ENCODE measurements around the gene RNU11. TPM values are rescaled to one million over a fixed set of nuclear protein-coding genes. Genes with fewer than 3 reads are reported as not detected.
A peak's percentile ranks its signal among the peaks of the same experiment; 100 is the strongest.
"Not testable (repeated sequence)": the region's sequence is repeated elsewhere in the genome, so short reads cannot be mapped to it uniquely, and the experiment has no call there.

Gene RNU11
- total RNA-seq, 6 donors from 2014 or later: not detected

DNA sequence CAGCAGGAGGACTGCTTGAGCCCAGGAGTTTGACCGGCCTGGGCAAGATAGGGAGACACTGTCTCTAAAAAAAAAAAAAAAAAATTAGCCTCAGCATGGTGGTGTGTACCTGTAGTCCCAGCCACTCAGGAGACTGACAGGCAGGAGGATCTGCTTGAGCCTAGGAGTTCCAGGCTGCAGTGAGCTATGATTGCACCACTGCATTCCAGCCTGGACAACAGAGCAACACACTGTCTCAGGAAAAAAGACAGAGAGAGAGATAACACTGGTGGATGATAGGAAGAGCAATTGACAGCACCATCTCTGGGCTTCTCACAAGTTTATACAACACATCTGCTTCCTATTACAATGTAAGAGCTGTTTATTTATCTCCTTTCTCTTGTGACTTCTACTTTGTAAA, 2.4 kb upstream of the RNU11 start:
- no peak overlapping the region for H3K27ac ChIP-seq
- no peak for TF ChIP-seq POLR2AphosphoS5 (IDR thresholded peaks at IDR 0.05)
- no peak for TF ChIP-seq EP300 (IDR thresholded peaks at IDR 0.05)
- no peak for TF ChIP-seq CTCF (IDR thresholded peaks at IDR 0.05)
- no peak for TF ChIP-seq POLR2A (IDR thresholded peaks at IDR 0.05)
- H3K36me3 ChIP-seq: no peaks in the 10 kb centered on the region
- H3K27me3 ChIP-seq: no peaks in the 10 kb centered on the region
- H3K4me3 ChIP-seq: no peak overlapping the region
- WGBS, 2 donors: 94 to 100% methylated on average over 1 of the region's 1 CpG
- peaks cover 27 to 46% (median 32%) of the 10 kb centered on the region in 4 donors for H3K4me1 ChIP-seq
- no peaks in the 10 kb centered on the region for H3K9me3 ChIP-seq
- DNase-seq (no peak), ATAC-seq (ENCODE audit: low FRiP score in 2 of 2) (no peak)

DNA sequence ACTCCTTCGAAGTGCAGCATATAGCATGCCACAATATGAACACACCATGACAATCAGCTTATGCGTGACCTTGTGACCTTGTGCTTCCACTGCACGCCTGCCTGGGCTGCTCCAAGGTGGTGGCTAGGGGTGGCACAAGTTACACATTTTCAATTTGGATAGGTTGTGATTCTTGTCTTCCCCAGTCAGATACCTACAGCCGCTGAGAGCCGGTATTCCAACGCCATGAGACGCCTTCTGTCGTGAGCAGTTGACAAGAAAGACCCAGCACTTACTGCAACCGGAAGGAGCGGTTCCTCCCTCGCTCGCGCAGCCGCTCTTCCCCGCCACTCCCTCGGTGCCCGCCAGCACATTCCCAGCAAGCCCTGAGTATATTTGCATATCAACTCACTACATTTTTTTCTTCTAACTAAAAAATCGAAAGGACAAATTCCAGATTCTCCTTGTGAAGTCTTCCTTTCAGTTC, 359 bp upstream of the RNU11 start:
- DNase-seq (peak; percentile 90 to 95), ATAC-seq (ENCODE audit: low FRiP score in 2 of 2) (peak; percentile 95 to 96)
- WGBS, 2 donors: 1 to 2% methylated on average over 17 to 18 of the region's 18 CpGs
- no peaks in the 10 kb centered on the region for H3K36me3 ChIP-seq
- peak overlapping the region; percentile 88 to 95 (median 90) for H3K27ac ChIP-seq
- H3K4me1 ChIP-seq: peaks cover 17 to 33% (median 22%) of the 10 kb centered on the region in 4 donors
- H3K27me3 ChIP-seq: no peaks in the 10 kb centered on the region
- TF ChIP-seq POLR2A (IDR thresholded peaks at IDR 0.05) (no peak), EP300 (IDR thresholded peaks at IDR 0.05) (no peak)
- no peaks in the 10 kb centered on the region for H3K9me3 ChIP-seq
- H3K4me3 ChIP-seq: peak overlapping the region; percentile 22 to 52 (median 40)

GRCh38 chr1:28653063-28653462, 4.7 kb downstream of the RNU11 start:
- not testable (repeated sequence) for DNase-seq; H3K27ac ChIP-seq; H3K27me3 ChIP-seq; ATAC-seq (ENCODE audit: low FRiP score in 2 of 2); H3K9me3 ChIP-seq; H3K36me3 ChIP-seq; H3K4me3 ChIP-seq
- peaks cover 4 to 12% (median 6%) of the 10 kb centered on the region in 4 donors for H3K4me1 ChIP-seq
- 79 to 82% methylated on average over 13 of the region's 13 CpGs for WGBS, 2 donors

DNA sequence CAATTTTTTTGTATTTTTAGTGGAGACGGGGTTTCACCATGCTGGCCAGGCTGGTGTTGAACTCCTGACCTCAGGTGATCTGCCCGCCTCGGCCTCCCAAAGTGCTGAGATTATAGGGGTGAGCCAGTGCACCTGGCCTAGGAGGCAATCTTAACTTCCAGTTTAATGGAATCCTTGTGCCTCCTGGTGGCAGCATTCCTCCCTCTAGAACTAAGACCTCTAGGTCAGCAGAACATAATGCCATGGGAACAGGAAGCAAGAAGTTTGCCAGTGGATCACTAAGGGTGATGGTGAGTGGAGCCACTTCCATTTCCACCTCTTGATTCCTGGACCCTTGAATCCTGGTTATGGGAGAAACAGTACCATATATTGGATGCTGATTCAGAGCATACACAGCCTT, 5.5 kb downstream of the RNU11 start:
- not testable (repeated sequence) for H3K9me3 ChIP-seq; H3K27ac ChIP-seq; H3K36me3 ChIP-seq; H3K4me3 ChIP-seq; H3K4me1 ChIP-seq; ATAC-seq (ENCODE audit: low FRiP score in 2 of 2); H3K27me3 ChIP-seq
- DNase-seq: peak in 1 of 2 donors; percentile 45
- WGBS, 2 donors: 69 to 73% methylated on average over 3 of the region's 3 CpGs
- TF ChIP-seq CTCF (IDR thresholded peaks at IDR 0.05): peak in 3 of 6 experiments; percentile 31 to 43 (median 31)

DNA sequence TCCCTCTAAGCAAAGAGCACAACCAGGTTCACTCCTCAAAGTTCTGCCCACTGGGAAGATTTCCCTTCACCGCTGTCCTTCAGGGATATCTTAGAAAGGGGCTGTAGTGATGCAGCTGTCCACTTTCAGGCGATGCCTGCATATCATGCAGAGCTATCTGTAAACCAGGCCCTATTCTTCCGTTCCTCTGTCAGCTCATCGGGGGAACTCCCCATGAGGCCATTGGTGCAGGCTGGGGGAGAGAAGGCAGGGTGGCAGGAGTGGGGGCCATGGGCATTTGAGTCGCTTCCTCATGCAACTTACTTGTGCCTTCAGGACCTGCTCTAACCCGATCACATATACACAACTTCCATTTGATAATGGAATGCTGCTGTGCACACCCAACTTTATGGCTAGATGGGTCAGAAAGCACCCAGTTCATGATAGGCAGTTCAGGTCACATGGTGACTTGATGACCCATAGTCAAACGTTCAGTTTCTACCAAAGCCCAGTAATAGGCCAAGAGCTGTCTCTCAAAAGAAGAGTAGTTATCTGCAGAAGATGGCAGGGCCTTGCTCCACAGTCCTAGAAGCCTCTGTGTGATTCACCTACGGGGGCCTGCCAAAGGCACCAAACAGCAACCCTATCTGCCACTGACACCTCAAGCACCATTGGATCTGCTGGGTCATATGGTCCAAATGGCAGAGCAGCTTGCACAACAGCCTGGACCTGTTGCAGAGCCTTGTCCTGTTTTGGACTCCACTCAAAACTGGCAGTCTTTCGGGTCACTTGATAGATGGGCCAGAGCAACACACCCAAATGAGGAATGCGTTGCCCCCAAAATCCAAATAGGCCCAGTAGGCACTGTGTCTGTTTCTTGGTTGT, 7.3 kb downstream of the RNU11 start:
- H3K4me1 ChIP-seq; H3K36me3 ChIP-seq; H3K27me3 ChIP-seq; DNase-seq; H3K4me3 ChIP-seq; ATAC-seq (ENCODE audit: low FRiP score in 2 of 2); H3K27ac ChIP-seq; H3K9me3 ChIP-seq: not testable (repeated sequence)
- 74 to 81% methylated on average over 10 of the region's 10 CpGs for WGBS, 2 donors

DNA sequence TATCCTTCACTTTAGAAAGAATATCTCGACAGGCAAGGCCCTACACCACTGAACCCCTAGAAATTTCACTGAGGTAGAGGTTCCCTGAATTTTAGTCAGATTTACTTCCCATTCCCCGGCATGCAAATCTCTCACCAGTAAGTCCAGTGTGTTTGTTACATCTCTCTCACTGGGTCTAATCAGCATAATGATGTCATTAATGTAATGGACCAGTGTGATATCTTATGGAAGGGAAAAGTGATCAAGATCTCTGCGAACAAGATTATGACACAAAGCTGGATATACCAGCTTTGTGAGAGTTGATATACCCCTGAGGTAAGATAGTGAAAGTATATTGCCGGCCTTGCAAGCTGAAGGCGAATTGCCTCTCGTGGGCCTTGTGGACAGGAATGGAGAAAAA, 7.9 kb downstream of the RNU11 start:
- no peak overlapping the region for H3K4me3 ChIP-seq
- DNase-seq (no peak), ATAC-seq (ENCODE audit: low FRiP score in 2 of 2) (no peak)
- no peaks in the 10 kb centered on the region for H3K4me1 ChIP-seq
- TF ChIP-seq CTCF (IDR thresholded peaks at IDR 0.05) (no peak), POLR2A (IDR thresholded peaks at IDR 0.05) (no peak), EP300 (IDR thresholded peaks at IDR 0.05) (no peak), POLR2AphosphoS5 (IDR thresholded peaks at IDR 0.05) (no peak)
- H3K27me3 ChIP-seq: no peaks in the 10 kb centered on the region
- no peaks in the 10 kb centered on the region for H3K9me3 ChIP-seq
- H3K36me3 ChIP-seq: no peaks in the 10 kb centered on the region
- H3K27ac ChIP-seq: no peak overlapping the region
- WGBS, 2 donors: 94 to 97% methylated on average over 6 of the region's 6 CpGs
